Upper lobe of left lung (tissue), 6 donors: ENCODE measurements around the gene SPIN1. TPM values are rescaled to one million over a fixed set of nuclear protein-coding genes. Genes with fewer than 3 reads are reported as not detected.

ENCODE experiments used
- ATAC-seq, 2 donors: fragments of 200-7000 bp; cut with Tn5 transposase; one replicate each; pipeline ENCODE4 v1.9.1; 2022; ENCODE audit warnings: mild to moderate bottlenecking in 2 of 2, moderate library complexity in 2 of 2; ENCODE audit not compliant: low FRiP score in 2 of 2
- DNase-seq, 2 donors: peaks; one replicate each; pipeline ENCODE4 v3.0.0-alpha.2; 2019 to 2020
- H3K27ac ChIP-seq, 4 donors: fragments of 200-600 bp; sonication (generic); one replicate each; pipeline ENCODE4 v1.5.1; 2016 to 2019
- H3K27me3 ChIP-seq, 4 donors: fragments of 200-600 bp; sonication (generic); one replicate each; pipeline ENCODE4 v1.5.1; 2017 to 2019
- H3K36me3 ChIP-seq, 4 donors: fragments of 200-600 bp; sonication (generic); one replicate each; pipeline ENCODE4 v1.5.1; 2016 to 2019
- H3K4me1 ChIP-seq, 4 donors: fragments of 200-600 bp; sonication (generic); one replicate each; pipeline ENCODE4 v1.5.1; 2018 to 2019
- H3K4me3 ChIP-seq, 4 donors: fragments of 200-600 bp; sonication (generic); one replicate each; pipeline ENCODE4 v1.5.1; 2017 to 2019; ENCODE audit warnings: mild to moderate bottlenecking in 2 of 4, moderate library complexity in 1 of 4
- H3K9me3 ChIP-seq, 4 donors: fragments of 200-600 bp; sonication (generic); one replicate each; pipeline ENCODE4 v1.5.1; 2018 to 2019
- EP300 ChIP-seq, 4 donors: sonication (generic); formaldehyde crosslinking; IDR thresholded peaks; one replicate each; pipeline ENCODE4 v1.5.1; 2017; ENCODE audit warnings: antibody characterized with exemption in 4 of 4, control low read depth in 2 of 4
- POLR2A ChIP-seq, 4 donors: fragments of 450-650 bp; IDR thresholded peaks; one replicate each; pipeline ENCODE4 v1.5.1; 2016 to 2017; ENCODE audit warnings: antibody characterized with exemption in 4 of 4, mild to moderate bottlenecking in 2 of 4
- POLR2AphosphoS5 ChIP-seq, 2 donors: sonication (generic); formaldehyde crosslinking; IDR thresholded peaks; one replicate each; pipeline ENCODE4 v1.5.1; 2017; ENCODE audit warnings: antibody characterized with exemption in 2 of 2
- WGBS, 2 donors: methylation state at CpG; one replicate each; pipeline ENCODE4 v1.1.5; 2017 to 2018; 5-methylcytosine and 5-hydroxymethylcytosine counted together
- total RNA-seq, 6 donors: library from RNA; depleted of rRNA in 4 of 6; stranded (reverse); fragments of >200 nt in 4 of 6; gene quantifications; one replicate each; pipeline versions ENCODE4 v1.1.0 to v1.2.1, GENCODE V29; 2016 to 2021
- TF ChIP-seq, protein P1 (sequence below), 6 experiments: fragments of 450-650 bp in 4 of 6; fragments of 200-600 bp in 2 of 6; sonication (generic) in 2 of 6; IDR thresholded peaks; one replicate each; pipeline ENCODE4 v1.5.1; 2016 to 2019; ENCODE audit warnings: antibody characterized with exemption in 6 of 6
- donor health status: DM: no; HTN: no; CAD: no; lungs with moderate emphysema.
- donor health status: DM: no; HTN: yes; CAD: no; lungs with severe emphysema.

Gene SPIN1
- total RNA-seq, 6 donors from 2014 or later, result 29.3 to 66.4 (median 59.9) TPM

DNA sequence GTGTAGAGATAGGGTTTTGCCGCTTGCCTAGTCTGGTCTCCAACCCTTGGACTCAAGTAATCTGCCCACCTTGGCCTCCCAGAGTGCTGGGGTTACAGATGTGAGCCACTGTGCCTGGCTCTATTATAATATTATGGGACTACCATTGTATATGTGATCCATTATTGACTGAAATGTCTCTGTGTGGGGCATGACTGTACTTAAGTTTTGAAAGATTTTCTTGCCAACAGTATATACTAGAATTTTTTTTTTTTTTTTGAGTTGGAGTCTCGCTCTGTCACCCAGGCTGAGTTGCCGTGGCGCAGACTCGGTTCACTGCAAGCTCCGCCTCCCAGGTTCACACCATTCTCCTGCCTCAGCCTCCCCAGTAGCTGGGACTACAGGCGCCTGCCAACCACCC is 17.8 kb downstream of the SPIN1 start:
- 96 to 97% methylated on average over 7 of the region's 7 CpGs for WGBS, 2 donors
- ATAC-seq (no peak), DNase-seq (no peak)
- H3K27ac ChIP-seq, result no peak overlapping the region
- no peak overlapping the region for H3K4me3 ChIP-seq
- TF ChIP-seq POLR2AphosphoS5 (IDR thresholded peaks at IDR 0.05) (no peak), POLR2A (IDR thresholded peaks at IDR 0.05) (no peak), EP300 (IDR thresholded peaks at IDR 0.05) (no peak)
- TF ChIP-seq, protein P1, sequence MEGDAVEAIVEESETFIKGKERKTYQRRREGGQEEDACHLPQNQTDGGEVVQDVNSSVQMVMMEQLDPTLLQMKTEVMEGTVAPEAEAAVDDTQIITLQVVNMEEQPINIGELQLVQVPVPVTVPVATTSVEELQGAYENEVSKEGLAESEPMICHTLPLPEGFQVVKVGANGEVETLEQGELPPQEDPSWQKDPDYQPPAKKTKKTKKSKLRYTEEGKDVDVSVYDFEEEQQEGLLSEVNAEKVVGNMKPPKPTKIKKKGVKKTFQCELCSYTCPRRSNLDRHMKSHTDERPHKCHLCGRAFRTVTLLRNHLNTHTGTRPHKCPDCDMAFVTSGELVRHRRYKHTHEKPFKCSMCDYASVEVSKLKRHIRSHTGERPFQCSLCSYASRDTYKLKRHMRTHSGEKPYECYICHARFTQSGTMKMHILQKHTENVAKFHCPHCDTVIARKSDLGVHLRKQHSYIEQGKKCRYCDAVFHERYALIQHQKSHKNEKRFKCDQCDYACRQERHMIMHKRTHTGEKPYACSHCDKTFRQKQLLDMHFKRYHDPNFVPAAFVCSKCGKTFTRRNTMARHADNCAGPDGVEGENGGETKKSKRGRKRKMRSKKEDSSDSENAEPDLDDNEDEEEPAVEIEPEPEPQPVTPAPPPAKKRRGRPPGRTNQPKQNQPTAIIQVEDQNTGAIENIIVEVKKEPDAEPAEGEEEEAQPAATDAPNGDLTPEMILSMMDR (IDR thresholded peaks at IDR 0.05), result no peak
- peaks cover 0 to 7% (median 0%) of the 10 kb centered on the region in 4 donors for H3K4me1 ChIP-seq
- H3K9me3 ChIP-seq, result no peaks in the 10 kb centered on the region
- H3K36me3 ChIP-seq, result no peaks in the 10 kb centered on the region
- no peaks in the 10 kb centered on the region for H3K27me3 ChIP-seq

DNA sequence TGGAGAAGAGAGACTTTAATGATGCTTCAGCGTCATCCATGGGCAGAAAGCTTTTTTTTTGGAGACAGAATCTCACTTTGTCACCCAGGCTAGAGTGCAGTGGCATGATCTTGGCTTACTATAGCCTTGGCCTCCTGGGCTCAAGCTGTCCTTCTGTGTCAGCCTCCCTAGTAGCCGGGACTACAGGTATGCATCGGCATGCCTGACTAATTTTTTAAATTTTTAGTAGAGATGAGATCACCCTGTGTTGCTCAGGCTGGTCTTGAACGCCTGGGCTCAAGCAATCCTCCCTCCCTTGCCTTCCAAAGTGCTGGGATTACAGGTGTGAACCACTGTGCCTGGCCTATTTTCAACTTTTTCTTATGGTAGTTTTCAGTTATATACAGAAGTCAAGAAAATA is 23.2 kb downstream of the SPIN1 start:
- Histone ChIP-seq H3K27ac (no peak overlapping the region), H3K36me3 (peaks cover 0 to 3% (median 0%) of the 10 kb centered on the region in 4 donors), H3K4me1 (no peaks in the 10 kb centered on the region), H3K9me3 (peaks cover 4 to 11% (median 9%) of the 10 kb centered on the region in 4 donors), H3K4me3 (no peak overlapping the region), H3K27me3 (no peaks in the 10 kb centered on the region)
- TF ChIP-seq POLR2A (IDR thresholded peaks at IDR 0.05) (no peak), EP300 (IDR thresholded peaks at IDR 0.05) (no peak), POLR2AphosphoS5 (IDR thresholded peaks at IDR 0.05) (no peak)
- TF ChIP-seq, protein P1 (IDR thresholded peaks at IDR 0.05), result no peak
- ATAC-seq, result no peak
- DNase-seq, result no peak
- 91 to 92% methylated on average over 4 of the region's 4 CpGs for WGBS, 2 donors

DNA sequence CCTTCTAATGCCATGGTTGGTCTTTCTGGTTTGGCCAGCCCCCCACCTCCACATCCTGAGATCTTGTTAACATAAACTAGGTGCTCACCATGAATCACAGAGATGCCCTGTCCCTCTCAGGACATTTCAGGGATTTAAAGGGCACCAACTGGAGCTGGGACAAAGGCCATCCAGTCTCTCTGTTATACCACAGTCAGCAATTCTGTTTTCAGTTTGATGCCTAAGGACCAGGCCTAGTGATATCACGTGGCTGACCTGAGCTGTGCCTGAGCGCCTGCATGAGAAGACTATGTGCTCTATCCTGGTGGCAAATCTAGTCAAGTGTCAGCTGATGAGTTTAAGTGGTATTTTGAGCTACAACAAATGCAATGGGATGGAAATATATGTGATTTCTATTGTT is 26.1 kb downstream of the SPIN1 start:
- Histone ChIP-seq H3K36me3 (peaks cover 0 to 30% (median 0%) of the 10 kb centered on the region in 4 donors), H3K9me3 (peaks cover 7 to 24% (median 22%) of the 10 kb centered on the region in 4 donors), H3K27ac (no peak overlapping the region), H3K4me3 (no peak overlapping the region), H3K27me3 (no peaks in the 10 kb centered on the region), H3K4me1 (no peaks in the 10 kb centered on the region)
- DNase-seq, result no peak
- WGBS, 2 donors, result 100% methylated on average over 2 of the region's 2 CpGs
- ATAC-seq, result no peak
- no peak for TF ChIP-seq EP300 (IDR thresholded peaks at IDR 0.05)
- no peak for TF ChIP-seq POLR2A (IDR thresholded peaks at IDR 0.05)
- no peak for TF ChIP-seq POLR2AphosphoS5 (IDR thresholded peaks at IDR 0.05)
- TF ChIP-seq, protein P1 (IDR thresholded peaks at IDR 0.05), result no peak

DNA sequence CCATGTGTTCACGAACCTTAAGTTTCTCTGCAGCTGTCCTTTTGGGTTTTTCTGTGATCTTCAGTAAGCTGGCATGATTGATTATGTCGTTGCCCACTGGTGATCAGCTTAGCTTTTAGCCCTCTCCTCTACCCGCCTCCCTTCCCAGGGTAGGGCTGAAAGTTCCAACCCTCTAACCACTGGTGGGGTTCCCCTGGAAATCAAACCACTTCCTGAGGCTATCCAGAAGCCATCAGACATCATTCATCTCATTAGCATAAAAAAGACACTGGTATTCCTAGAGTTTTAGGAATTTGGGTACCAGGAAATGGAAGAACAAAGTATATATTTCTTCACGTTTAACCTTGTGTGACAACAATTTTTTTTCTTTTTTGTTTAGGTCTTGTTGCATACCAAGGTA is 29.8 kb downstream of the SPIN1 start:
- Histone ChIP-seq H3K4me3 (no peak overlapping the region), H3K27me3 (no peaks in the 10 kb centered on the region), H3K27ac (no peak overlapping the region), H3K9me3 (peaks cover 12 to 34% (median 28%) of the 10 kb centered on the region in 4 donors), H3K36me3 (peaks cover 0 to 36% (median 0%) of the 10 kb centered on the region in 4 donors), H3K4me1 (no peaks in the 10 kb centered on the region)
- TF ChIP-seq EP300 (IDR thresholded peaks at IDR 0.05) (no peak), POLR2A (IDR thresholded peaks at IDR 0.05) (no peak), POLR2AphosphoS5 (IDR thresholded peaks at IDR 0.05) (no peak)
- TF ChIP-seq, protein P1 (IDR thresholded peaks at IDR 0.05), result no peak
- DNase-seq (no peak), ATAC-seq (no peak)
- WGBS, 2 donors, result 72 to 91% methylated on average over 4 of the region's 4 CpGs
